GM19099 (cell line): ENCODE data around the gene MRPL21.

Source experiments
- POLR2A ChIP-seq: IDR thresholded peaks from 3 replicates; pipeline ENCODE4 v1.6.1; 2011; ENCODE audit warnings: low read depth; ENCODE audit not compliant: insufficient read length; ENCODE audit errors: extremely low read depth

MRPL21 gene

DNA sequence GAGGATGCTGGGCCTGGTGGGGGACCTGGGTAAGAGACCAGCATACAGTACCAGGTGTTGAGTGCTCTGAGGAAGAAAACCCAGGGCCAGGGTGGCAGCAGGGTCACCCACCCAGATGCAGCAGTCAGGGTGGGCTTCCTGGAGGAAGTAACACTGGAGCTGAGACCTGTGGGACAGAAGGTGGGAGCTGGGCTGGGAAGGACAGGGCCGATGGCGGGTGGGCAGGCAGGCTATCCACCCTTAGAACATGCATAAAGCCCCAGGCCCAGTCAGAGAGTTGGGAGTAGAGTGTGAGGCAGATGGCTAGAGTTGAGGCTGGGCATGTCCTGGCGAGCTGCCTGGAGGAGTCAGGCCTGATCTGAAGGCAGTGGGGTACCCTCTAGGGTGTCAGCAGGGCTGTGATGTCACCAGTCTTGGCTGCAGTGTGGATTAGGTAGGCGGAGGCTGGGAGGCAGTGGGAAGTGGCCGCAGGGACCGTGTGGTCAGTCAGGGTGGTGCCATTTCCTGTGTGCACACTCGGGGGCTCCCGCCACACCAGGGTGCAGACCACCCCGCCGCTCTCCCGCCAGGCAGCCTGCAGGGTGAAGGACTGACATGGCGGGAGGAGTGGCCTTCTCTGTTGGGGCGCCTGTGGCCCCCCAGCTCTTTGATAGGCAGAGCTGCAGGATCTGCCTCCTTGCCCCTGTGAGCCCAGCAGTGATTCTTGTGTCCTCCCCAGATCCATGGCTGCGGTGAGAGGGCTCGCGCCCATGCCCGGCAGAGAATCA lies 35.4 kb upstream of the MRPL21 start:
- TF ChIP-seq POLR2A, result no peak

DNA sequence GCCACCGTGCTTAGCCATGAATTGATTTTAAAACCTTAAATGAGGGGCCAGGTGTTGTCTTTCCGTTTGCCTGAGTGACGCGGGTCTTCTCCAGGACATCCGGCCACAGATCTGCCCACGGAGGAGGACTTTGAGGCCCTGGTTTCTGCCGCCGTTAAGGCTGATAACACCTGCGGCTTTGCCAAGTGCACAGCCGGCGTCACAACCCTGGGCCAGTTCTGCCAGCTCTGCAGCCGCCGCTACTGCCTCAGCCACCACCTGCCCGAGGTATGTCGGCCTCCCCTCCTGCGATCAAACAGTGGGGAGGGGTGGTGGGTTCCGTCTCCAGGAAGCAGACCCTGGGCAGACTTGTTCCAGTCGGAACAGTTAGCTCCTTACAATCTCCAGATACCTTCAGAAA lies 34.5 kb upstream of the MRPL21 start:
- TF ChIP-seq POLR2A, result no peak

DNA sequence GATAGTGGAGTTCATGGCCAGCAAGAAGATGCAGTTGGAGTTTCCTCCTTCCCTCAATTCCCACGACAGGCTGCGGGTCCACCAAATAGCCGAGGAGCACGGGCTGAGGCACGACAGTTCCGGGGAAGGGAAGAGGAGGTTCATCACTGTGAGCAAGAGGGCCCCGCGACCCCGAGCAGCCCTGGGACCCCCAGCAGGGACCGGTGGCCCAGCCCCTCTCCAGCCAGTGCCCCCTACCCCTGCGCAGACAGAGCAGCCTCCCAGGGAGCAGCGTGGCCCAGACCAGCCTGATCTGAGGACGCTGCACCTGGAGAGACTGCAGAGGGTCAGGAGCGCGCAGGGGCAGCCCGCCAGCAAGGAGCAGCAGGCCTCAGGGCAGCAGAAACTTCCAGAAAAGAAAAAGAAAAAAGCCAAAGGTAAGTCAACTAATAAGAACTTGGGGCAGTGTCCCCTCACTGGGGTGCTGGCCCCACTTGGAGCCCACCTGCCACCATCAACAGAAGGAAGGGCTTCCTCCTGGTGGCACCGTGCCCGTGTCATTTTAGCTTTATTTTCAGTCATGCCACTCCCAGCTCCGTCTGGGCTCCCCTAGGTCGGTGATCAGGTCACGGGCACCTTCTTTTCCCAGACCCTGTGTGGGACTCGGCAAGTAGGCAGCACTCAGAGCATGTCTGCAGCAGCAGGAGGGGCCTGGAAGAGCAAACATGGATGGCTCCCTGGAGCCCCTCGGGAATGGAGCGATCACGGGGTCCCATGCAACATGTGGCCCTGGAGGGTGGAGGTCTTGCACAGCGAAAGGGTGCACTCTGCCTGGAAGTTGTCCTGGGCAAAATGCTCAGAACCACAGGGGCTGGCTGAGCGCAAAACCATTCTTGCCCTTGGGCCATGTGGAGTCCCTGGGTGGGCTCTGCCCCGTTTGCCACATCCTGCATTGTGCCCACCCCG lies 33.3 kb upstream of the MRPL21 start:
- TF ChIP-seq POLR2A, result no peak

DNA sequence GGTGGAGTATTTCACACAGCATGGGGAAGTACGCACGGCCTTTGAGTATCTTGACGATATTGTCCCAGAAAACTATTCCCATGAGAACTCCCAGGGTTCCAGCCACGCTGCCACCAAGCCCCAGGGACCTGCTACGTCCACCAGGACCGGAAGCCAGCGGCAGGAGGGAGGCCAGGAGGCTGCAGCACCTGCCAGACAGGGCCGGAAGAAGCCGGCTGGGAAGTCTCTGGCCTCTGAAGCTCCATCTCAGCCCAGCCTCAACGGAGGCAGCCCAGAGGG lies 32.7 kb upstream of the MRPL21 start:
- no peak for TF ChIP-seq POLR2A

DNA sequence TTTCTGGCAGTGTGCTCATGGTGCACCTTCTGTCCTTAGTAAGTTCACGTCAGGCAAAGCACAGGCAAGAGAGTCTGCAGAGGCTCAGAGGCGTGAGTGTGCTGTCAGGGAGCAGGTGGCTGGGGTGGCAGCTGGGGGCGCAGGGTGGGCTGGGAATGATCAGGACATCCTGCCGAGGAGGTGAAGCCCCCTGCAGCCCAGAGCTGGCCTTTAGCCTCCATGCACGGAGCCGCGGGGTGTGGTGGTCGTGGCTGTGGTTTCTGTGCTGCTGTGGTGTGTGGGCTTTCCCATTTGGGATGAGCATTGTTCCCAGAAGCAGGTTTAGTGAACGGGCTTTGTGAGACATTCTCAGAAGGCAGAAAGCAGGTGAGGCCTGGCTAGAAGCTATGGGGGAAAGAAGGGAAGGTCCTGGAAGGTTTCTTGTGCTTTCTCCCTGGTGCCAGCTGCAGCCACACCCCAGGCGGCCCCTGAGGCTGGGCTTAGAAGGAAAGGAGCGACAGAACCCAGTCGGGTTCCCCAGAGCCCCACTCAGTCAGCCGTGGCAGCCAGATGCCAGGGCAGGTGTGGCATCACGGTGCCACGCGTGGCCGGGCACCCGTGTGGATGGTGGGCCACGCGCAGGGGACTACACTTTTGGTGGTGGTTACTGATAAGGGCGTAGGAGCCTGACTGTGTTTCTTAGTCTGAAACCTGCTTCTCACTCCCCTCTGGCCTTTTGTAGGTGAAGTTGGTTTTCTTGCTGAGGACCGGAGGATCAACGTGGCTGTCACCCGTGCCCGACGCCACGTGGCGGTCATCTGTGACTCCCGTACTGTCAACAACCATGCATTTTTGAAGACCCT lies 32.1 kb upstream of the MRPL21 start:
- no peak for TF ChIP-seq POLR2A

DNA sequence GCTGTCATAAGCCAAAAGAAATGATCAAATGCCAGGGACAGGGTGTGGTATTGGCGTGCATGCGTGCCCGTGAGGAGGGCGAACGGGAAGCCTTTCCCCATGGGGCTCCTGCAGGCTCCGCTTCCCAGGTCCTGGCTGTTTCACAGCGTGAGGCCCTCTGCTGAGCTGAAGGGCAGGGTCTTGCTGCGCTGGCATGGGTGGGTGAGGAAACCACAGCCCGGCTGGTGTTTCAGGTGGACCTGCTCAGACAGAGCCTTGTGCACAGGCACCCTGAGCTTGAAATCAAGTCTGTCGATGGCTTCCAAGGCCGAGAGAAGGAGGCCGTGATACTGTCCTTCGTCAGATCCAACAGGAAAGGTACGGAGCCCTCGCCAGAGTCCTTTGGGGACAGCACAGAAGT lies 31.4 kb upstream of the MRPL21 start:
- no peak for TF ChIP-seq POLR2A

DNA sequence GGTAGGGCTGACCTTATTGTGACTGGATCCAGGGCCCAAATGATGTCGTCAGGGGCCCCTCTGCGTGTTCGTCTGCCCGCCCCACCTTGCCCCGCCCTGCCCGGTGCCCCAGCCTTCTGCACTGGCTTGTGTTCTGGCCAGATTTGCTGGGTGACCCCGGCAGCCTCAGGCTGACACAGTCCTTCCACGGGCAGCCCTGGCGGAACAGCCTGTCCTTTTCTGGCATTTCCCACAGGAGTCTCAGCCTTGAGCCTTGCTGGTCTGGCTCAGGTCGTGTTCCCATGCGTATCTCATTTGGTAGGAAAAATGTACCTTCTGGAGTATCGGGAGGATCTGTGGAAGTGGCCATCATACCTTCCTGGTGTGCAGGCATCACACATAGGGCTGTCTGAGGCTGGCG lies 31.0 kb upstream of the MRPL21 start:
- TF ChIP-seq POLR2A, result no peak

DNA sequence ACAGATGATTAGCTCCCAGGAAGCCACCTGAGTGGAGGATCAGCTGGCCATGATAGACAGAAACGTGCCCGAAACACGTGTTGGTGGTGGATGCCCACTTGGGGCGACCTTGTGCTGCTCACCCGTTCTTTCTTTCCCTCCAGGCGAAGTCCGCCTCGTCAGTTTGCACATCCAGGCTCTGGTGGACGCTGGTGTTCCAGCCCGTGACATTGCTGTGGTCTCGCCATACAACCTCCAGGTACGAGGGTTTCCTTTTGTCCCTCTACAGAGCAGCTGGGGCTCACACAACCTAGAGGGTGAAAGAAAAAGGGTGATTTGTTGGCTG lies 30.7 kb upstream of the MRPL21 start:
- no peak for TF ChIP-seq POLR2A

DNA sequence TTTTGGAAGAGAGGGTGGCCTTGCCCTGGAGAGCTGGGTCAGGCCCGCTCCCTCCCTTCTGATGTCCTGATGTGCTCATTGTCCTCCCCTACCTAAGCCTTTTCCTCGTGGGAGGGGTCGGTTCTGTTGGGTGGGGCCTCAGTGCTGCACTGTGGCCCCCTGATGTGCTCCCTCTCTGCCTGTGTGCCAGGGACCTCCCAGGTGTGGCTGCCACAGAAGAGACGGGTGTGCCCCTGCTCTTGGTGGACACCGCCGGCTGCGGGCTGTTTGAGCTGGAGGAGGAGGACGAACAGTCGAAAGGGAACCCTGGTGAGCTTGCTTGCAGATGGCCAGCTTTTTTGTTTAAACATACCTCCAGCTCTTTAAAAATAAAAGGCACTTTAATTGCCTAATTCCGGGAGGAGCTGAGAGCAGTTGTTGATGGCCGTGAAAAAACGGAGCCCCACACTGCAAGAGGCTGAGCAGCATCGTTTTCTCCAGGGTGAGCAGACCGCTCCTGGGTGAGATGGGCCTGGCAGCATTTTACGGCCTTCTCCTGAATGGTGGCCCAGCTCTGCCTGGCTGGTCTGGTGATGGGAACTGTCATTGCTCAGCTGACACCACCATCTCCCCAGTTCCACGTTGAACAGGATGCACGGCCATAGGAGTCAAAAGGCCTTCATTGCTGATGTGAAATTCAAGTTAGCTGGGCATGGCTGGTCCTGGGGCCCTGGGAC lies 30.1 kb upstream of the MRPL21 start:
- no peak for TF ChIP-seq POLR2A

DNA sequence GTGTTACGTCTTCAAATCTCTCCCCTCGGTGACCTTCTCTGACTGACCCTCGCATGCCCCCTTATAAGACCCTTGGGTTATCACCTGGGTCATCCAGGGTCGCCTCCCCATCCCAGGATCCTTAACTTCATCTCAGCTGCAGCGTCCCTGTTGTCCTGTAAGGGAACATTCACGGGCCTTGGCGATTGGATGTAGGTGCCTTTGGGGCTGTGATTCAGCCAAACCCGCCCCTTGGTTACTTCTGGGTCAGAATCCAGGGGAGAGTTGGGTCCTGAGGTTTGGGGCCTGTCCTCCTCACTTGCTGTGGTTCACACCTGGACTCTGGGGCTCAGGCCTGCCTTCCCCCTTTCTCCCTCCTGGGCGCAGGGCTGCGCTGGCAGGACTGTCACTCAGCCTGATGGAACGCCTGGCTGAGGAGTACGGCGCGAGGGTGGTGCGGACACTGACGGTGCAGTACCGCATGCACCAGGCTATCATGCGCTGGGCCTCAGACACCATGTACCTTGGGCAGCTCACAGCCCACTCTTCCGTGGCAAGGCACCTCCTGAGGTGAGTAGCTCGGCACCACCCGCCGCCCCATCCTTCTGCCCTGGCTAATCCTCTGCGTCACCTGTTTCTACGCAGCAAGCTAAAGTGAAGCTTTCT lies 29.4 kb upstream of the MRPL21 start:
- TF ChIP-seq POLR2A, result no peak

DNA sequence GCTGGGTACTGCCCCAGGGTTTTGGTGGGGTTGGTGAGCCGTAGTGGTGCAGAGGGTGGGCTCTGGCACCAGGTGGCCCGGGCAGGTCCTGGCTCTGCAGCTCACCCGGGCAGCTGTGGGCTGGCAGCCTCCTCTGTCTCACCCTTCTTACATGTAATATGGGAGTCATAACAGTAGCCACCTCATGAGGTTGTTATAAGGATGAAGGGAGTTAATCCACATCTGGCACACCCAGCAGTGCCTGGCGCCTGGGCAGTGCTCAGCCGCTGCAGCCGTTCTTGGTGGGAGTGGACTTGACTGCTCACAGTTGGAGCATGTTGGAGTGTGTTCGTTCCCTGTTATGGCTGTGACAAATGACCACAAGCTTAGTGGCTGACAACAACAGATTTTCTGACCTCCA lies 28.7 kb upstream of the MRPL21 start:
- TF ChIP-seq POLR2A, result no peak

DNA sequence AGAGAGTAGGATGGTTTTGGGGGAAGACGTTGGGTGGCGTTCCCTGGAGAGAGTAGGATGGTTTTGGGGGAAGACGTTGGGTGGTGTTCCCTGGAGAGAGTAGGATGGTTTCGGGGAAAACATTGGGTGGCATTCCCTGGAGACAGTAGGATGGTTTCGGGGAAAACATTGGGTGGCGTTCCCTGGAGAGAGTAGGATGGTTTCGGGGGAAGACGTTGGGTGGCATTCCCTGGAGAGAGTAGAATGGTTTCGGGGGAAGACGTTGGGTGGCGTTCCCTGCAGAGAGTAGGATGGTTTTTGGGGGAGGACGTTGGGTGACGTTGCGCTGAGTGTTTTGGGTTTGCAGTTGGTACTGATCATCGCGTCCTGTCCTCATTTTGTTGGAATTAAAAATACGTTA lies 28.3 kb upstream of the MRPL21 start:
- TF ChIP-seq POLR2A, result no peak

DNA sequence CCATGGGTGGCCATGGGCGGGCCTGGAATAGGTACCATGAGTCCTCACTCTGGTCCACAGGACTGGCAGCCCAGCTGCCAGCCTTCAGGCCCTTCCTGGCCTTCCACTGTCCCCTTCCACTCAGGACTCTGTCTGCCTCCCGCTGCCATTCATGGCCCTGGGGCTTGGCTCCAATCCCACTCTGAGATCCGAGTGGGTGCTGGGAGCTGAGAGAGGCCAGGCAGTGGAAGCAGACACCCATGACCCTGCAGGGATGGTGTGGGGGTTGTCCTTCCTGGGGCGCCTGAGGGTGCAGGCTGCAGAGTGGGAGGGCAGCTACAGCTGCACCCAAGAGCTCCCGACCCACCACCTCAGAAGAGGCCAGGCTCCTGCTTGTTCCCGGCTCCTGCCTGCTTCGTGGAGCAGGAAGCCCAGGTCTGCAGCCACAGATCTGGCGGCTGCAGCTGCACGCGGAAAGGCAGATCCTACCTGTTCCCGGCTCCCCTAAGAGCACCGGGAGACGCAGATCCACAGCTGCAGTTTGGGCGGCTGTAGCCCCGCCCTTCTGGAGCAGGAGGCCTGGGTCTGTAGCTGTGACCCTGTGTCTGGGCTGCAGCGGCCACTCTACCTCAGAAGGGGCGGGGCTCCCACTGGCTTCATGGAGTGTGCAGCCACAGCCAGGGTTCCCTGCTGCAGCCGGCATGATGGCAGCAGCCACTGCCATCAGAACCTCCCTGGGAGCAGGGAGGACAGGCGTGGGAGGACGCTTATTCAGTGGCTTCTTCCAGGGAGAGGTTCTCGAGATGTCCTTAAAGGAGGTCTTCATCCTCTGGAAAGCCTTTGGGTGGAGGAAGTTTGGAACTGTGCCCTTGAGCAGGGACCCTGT lies 27.6 kb upstream of the MRPL21 start:
- TF ChIP-seq POLR2A, result no peak

DNA sequence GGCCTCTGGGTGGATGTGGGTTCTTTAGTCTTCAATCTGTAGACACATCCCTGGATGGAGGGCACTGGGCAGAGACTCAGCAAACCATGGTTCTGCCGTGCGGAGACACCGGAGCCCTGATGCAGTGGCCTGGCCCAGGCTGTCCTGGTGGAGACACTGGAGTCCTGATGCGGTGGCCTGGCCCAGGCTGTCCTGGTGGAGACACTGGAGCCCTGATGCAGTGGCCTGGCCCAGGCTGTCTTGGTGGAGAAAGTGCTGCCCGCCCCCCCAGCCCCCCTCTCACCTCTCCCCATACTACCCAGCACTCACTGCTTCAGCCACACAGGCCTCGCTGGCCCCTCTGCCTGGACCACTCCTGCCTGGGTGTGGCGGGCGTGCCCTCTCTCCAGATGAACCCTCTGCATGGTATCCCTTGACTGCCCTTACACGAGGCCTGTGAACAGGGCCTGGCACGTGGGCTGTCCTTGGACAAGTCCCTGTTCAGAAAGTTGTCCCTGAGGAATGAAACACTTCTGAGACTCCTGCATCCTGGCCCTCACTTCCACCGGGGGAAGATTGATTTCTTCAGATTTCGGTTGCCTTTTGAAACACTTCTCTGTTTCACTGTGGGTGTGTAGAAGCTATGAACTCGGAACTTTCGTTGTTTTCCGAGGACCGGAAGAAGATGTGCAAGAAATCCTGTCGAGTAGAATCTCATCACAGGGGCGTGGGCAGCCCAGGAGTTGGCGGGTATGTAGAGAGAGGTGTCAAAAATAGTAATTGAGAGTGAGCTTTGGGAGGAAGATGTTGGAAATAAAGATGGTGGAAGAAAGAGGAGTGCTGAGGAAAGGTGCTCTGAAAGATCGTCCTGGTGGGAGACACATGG lies 26.3 kb upstream of the MRPL21 start:
- TF ChIP-seq POLR2A, result no peak
